ENCODE measurements around the gene SLC44A1. TPM values are rescaled to one million over a fixed set of nuclear protein-coding genes. Genes with fewer than 3 reads are reported as not detected.

The SLC44A1 gene
- total and polyA plus RNA-seq, 10 of the 15 experiments (the other 5 are each of a cell fraction or from before 2014, with no cell fraction given): 2.4 to 21.2 (median 12.4) TPM

- no peaks in the 10 kb centered on the region for H3K9me3 ChIP-seq (replicated peaks; ENCODE audit: control insufficient read depth, insufficient read depth, low read length)
- no peaks in the 10 kb centered on the region for H3K27me3 ChIP-seq (replicated peaks in 1 of 2; ENCODE audit: control insufficient read depth in 2 of 2, insufficient read depth in 2 of 2, low read length in 1 of 2)
- ChIA-PET CTCF (interaction anchor here (1.0 kb wide), 1 partner anchor 24 kb away, joined by 3 read pairs; no protein-coding TSS in a partner anchor), POLR2A (no interaction called here), SMC1A (ENCODE audit: uncharacterized antibody, unreplicated experiment) (no interaction called here), RAD21 (ENCODE audit: unreplicated experiment) (no interaction called here)
- H3K27ac ChIP-seq (ENCODE audit: control insufficient read depth, insufficient read depth): no peak overlapping the region
- intact Hi-C loops (cut with micrococcal nuclease; ENCODE audit: unreplicated experiment) (no loop called here), in situ Hi-C loops (cut with MboI) (no loop called here)
- BruUV-seq (replicated peaks): no TSS peak
- no peaks in the 10 kb centered on the region for H3K4me1 ChIP-seq (ENCODE audit: control insufficient read depth, insufficient read depth, low read length)
- H3K4me2 ChIP-seq (ENCODE audit: control insufficient read depth, insufficient read depth): no peak overlapping the region
- H3K4me3 ChIP-seq: no peak overlapping the region
- ATAC-seq (no peak), DNase-seq (ENCODE audit: low read depth, low spot score) (no peak), FAIRE-seq (no peak)
- TF ChIP-seq CBX5 (IDR thresholded peaks at IDR 0.05; ENCODE audit: low read depth) (no peak), RB1 (IDR thresholded peaks at IDR 0.05; ENCODE audit: borderline replicate concordance) (no peak), BCLAF1 (IDR thresholded peaks at IDR 0.05) (no peak), HSF1 (IDR thresholded peaks at IDR 0.05; ENCODE audit: low read depth, low read length) (no peak), ZNF622 (IDR thresholded peaks at IDR 0.05) (no peak)
- TF ChIP-seq, protein P1, sequence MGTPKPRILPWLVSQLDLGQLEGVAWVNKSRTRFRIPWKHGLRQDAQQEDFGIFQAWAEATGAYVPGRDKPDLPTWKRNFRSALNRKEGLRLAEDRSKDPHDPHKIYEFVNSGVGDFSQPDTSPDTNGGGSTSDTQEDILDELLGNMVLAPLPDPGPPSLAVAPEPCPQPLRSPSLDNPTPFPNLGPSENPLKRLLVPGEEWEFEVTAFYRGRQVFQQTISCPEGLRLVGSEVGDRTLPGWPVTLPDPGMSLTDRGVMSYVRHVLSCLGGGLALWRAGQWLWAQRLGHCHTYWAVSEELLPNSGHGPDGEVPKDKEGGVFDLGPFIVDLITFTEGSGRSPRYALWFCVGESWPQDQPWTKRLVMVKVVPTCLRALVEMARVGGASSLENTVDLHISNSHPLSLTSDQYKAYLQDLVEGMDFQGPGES (IDR thresholded peaks at IDR 0.05): no peak
- no peaks in the 10 kb centered on the region for H3K79me2 ChIP-seq (ENCODE audit: control insufficient read depth, insufficient read depth, low read length)
- no peaks in the 10 kb centered on the region for H3K36me3 ChIP-seq (ENCODE audit: control insufficient read depth in 2 of 2, insufficient read depth in 2 of 2, low read length in 1 of 2)
- WGBS (ENCODE audit: insufficient coverage, insufficient replicate concordance, low lambda C conversion rate, missing lambda C conversion rate): 36% methylated on average over 6 of the region's 6 CpGs
- no peak overlapping the region for H3K9ac ChIP-seq (ENCODE audit: control insufficient read depth, insufficient read depth, low read length)
- H2AFZ ChIP-seq (ENCODE audit: control insufficient read depth, low read depth, low read length): no peak overlapping the region
- H4K20me1 ChIP-seq (ENCODE audit: control insufficient read depth, insufficient read depth): no peaks in the 10 kb centered on the region
Observed at GRCh38 chr9:105206821-105207699, 37.4 kb upstream of the SLC44A1 start.

Measured in GM12878 (cell line).